ENCODE measurements around the gene POU2F1.
"Not testable (repeated sequence)": the region's sequence is repeated elsewhere in the genome, so short reads cannot be mapped to it uniquely, and the experiment has no call there.

POU2F1 gene

DNA sequence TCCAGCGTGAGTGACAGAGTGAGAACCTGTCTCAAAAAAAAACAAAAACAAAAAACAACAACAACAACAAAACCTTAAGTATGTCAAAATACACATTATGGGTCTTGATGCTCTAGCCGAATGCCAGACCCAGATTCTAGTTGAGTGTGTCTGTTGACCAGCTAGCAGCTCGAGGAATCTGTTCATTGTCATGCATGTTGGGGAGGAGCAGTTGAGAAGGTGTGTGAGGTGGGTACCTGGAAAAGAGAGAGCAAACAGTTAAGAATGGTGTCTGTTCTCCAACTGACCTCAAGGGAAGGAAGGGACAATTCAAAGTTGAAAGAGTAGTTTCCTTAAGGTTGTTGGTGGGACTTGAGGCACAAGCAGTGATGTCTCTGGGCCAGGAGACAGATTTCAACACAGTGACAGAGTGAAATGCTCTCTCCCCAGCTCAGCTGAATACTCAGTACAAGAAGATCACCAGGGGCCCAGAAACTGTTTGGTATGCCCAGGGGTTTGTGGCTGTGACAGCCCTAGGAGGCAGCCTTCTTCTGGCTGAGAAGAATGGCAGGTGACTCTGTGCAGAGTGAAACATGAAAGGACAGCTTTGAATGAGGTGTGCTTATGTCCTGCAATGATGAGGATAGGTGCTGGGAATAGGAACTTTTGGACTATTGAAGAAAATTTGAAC is 14.4 kb upstream of the POU2F1 start:
- DNase-seq: no peak

DNA sequence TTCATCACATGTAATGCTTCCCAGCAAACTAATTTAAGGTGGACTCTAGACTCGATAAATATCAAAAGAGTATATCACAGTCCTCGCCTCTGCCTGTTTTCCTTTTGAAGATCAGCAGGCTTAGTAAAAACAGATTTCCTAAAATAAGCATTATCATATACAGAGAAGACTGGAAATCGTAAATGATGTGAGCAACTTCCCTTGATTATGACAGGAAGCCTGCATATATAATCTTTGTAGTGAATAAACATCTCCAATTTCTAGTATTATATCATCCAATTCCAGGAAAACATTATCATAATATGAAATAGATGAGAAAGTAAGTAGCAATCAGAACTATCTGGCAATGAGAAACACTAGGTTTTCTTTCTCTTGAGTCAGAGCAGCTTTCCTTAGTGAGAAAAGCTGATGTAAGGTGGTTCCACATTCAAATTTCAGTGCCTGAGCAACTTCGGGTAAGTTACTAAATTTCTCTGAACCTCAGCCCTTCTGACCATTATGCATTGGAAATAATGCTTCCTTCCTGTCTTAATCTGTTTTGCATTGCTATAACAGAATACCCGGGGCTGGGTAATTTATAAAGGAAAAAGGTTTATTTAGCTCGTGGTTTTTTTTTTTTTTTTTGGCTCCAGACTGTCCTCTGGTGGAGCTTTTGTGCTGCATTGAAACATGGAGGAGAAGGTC is 12.6 kb upstream of the POU2F1 start:
- DNase-seq: no peak

DNA sequence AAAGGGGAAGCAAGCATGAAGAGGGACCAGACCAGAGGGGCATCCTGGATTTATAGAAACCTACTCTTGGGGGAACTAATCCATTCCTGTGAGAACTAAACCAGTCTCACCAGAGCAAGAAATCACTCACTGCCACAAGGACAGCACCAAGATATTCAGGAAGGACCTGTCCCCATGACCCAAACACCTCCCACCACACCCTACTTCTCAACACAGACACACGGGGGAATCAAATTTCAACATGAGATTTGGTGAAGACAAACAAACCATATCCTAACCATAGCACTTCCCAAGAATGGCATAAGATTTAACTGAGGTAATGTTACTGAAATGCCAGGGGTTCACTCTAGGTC is 12.1 kb upstream of the POU2F1 start:
- DNase-seq: no peak

DNA sequence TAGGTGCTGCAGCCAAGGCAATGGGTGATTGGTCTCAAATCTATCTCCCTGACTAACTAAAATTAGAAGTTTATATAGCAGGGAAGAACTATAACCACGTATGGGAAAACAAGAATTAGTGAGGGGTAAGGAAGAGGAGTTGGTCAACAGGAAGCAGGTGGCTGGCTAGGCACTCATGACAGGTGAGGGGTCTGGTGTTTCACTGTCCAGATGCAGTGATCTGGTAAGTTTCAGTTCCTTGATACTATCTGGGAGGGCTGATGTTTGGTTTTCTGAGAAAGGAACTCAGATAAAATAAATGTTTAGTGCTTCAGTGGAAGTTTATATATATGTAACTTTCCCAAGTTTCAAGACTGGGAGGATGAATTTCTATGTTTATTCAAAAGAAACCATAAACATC is 11.6 kb upstream of the POU2F1 start:
- no peak for DNase-seq

GRCh38 chr1:167210966-167211674 is 9.6 kb upstream of the POU2F1 start:
- DNase-seq: no peak

- DNase-seq: no peak
These were observed 8.7 kb upstream of the POU2F1 start for GRCh38 chr1:167212025-167212424.

- no peak for DNase-seq
These were observed 3.9 kb upstream of the POU2F1 start for GRCh38 chr1:167216809-167217208.

- DNase-seq: no peak
These were observed 1.5 kb upstream of the POU2F1 start for GRCh38 chr1:167219194-167219593.

DNA sequence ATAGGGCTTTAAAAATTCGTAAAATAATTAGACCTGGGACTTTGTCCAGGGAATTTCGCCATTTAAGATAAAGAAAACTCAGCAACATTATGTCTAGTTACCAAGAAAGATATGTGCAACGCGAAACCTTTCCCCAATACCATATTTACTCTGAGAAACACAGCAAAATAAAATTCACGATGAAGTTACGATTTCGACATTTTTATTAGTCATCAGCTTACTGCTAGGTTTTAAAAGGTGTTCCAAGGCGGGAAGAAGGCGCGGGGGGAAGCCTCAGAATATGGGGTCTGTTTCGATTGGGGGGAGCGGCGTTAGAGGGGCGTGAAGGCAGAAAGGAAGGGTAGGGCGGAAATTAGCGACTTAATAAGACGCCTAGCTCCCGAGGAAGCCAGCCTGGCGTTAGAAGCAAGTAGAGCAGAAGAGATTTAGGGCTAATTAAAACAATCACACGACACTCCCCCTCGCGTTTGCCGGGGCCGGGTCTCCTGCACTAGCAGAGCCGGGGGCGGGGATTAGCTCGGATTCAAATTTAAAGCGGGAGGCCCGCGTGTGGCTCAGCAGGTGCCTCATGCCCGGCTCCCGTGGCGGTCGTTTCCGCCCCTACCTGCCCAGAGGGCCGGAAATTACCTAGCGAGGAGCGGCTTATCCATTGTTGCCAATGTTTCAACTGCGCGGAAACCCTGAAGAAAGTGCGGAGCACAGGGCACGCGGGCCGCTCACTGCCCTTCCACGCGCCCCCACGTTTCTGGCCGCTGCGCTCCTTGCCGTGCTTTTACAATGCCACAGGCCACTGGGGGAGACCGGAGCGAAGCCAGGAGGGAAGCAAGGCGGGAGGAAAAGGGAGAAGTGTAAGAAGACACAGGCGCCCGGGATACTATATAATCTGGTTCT is 795 bp upstream of the POU2F1 start:
- DNase-seq: peak; percentile 91 to 93

DNA sequence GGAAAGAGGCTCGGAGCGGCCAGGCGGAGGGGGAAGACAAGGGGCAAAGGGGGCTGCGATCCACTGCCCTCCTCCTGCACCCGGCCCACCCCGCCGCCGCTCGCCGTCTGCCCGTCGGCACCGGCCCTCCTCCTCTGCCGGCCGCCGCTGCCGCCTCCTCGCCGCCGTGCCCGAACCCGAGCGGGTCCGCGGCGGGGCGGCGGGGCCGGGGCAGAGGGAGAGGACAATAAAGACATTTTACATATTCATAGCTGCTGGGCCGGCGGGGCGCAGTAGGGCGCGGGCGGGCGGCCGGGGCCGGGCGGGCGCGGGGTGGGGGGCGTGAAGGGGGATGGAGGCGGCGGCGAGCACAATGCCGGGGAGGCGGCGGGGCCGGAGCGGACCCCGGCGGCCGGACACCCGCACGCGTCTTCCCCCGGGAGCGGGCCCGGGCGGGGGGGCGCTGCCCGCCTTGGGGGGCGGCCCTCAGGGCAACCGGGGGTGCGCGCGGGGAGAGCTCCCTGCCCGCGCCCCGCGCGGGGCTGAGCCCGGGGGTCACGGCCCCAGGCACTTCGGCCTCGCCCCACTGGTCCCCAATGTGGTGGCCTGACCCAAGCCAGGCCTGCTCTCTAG is 546 bp downstream of the POU2F1 start:
- no peak for DNase-seq

- peak; percentile 76 to 85 for DNase-seq
These were observed 1.3 kb downstream of the POU2F1 start for GRCh38 chr1:167221738-167222610.

- no peak for DNase-seq
These were observed 2.7 kb downstream of the POU2F1 start for GRCh38 chr1:167223144-167224103.

- DNase-seq: not testable (repeated sequence)
These were observed 4.1 kb downstream of the POU2F1 start for GRCh38 chr1:167224734-167225235.

- no peak for DNase-seq
These were observed 5.2 kb downstream of the POU2F1 start for GRCh38 chr1:167225920-167226319.

DNA sequence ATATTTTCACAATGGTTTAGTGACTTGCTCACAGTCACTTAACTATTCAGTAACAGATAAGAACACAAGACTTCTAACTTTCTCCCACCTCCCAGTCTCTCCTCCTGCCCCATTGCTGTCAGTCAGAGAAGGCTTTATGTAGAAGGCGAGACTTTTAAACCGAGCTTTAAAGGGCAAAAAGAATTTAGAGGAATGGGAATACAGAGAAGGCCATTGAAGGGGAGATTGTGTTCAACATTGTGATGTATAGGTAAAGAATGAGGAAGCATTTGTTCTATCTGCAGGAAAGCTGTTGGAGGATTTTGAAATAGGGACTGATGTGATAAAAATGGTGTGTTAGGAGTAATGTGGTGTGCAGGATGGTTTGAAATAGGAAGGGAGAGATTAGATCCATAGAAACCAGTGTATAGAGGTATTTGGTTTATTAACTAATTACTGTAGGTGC is 7.3 kb downstream of the POU2F1 start:
- DNase-seq: no peak

DNA sequence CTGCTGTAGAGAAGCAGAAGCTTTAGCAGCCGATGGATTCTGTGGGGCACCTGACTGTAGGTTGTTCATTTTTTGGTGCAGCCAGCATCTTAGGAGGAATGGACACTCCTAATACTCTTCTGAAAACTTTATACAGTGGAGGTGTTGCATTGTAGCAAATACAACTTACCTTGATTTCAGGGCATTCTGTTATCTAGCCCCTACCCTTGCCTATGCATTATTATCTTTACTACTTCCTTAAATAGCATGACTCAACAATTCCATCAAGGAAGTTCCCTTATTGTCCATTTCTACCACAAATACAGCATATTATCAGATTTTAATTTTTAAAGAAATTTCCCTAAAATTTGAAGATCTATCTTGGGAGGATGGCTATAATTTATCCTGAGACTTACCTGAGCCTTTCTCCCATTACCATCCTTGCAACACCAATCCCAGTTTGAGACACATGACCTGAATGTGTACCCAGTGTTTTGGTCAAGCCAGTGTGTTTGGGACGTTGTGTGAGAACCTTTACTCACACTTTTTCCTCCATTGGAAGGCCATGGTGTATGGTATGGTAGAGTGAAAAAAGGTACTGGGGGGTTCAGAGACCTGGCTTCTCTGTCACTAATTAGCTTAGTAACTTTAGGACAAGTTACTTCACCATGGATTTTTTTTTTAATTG is 9.2 kb downstream of the POU2F1 start:
- no peak for DNase-seq

DNA sequence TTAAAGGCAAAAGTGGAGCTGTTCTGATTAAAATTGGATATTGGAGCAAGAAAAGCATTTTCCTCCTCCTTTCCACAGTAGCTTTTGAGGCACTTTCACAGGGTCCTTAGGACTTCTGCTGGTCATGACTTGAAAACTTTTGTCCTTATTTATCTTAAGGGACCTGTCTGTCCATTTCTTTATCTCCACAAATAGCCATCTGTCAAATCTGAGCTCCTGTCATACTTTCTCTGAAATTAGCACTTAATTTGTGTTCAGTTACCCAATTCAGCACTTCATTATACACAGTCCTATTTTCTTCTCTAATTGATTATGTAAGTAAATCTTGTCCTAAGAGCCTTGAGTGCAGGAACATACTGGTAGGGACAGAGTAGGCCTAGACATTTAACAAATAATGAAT is 9.8 kb downstream of the POU2F1 start:
- DNase-seq: no peak

DNA sequence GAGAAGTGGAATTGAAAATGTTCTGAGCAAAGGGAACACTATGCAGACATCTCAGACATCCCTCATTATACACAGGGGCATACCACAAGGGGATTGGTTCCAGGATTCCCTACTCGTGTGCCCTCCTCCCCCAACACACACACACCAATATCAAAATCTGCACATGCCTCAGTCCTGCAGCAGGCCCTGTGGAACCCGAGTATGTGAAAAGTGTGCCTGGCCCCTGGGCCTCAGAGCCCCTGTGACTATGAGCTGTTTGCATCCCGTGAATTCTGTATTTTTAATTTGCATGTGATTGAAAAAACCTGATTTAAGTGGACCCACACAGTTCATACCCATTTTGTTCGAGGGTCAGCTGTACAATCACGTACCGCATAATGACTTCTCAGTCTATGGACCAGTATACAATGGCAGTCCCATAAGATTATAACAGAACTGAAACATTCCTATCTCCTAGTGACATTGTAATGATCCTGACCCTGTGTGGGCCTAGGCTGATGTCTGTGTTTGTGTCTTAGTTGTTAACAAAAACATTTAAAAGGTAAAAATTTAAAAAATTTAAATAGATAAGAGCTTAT is 11.3 kb downstream of the POU2F1 start:
- no peak for DNase-seq

DNA sequence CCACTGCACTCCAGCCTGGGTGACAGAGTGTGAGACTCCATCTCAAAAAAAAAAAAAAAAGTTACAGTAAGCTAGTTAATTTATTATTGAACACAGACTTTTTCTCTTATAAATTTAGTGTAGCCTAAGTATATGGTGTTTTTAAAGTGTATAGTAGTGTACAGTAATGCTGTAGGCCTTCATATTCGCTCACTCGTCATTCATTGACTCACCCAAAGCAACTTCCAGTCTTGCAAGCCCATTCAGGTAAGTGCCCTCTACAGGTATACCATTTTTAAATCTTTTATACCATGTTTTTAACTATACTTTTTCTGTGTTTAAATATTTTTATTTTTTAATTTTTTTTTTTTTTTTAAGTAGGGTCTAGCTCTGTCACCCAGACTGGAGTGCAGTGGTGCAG is 12.1 kb downstream of the POU2F1 start:
- DNase-seq: no peak

All from CD4-positive, alpha-beta T cell treated with Interleukin-4 for 1 hour (primary cell).